Raji (cell line): ENCODE data around the gene LRRC55.

ENCODE experiments used
- POLR2A ChIP-seq: IDR thresholded peaks from 2 replicates; pipeline ENCODE4 v1.6.1; 2011; ENCODE audit warnings: low read depth, low read length, control low read depth; ENCODE audit not compliant: insufficient read depth

The LRRC55 gene

DNA sequence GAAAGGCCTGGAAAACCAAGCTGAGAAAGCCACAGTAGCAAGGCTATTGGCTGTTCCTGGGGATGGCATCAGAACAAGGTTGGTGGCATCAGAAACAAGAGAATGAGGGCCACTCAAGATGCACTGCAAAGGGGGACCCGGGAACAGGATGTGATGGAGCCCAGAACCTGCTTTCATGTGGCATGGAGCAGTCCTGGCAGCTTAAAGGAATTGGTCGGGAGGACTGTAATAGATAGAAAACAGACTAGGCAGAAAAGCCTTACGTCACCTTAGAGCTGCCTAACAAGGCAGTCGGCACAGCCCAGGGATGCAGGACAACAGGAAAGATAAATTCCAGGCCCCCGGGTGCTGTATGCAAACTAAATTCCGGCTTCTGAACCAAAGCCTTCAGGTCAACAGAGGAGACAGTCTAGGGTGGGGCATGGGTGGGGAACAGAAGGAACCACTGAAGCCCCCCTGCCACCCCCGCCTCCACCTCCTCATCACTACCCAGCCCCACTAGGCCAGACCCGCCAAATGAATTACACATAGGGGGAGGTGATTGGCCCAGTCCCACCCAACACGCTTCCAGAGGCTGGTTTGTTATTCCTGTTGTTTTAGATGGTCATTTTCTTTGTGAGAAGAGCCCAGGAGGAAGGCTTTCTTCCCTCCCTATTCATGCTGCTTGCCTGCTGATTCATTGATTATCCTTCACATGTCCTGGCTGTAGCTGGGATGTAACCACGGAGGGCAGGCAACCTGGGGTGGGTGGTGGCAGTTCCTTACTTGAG lies 25.7 kb upstream of the LRRC55 start:
- TF ChIP-seq POLR2A, result no peak

DNA sequence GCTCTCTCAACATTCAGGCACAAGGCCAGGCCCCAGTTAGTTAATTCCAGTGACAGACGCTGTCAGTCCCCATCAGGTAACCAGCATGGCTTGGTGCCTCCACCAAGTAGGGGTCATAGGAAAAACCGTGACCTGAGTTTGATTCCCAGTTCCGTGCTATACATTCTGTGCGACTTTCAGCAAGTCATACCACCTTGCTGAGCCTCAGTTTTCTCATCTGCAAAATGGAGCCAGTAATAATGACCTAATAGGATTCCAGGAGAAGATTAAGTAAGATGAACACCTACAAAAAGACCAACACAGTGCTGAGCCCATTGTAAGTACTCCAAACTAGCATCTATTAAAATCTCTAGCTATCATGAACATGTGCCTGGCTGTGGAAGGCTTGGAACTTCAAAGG lies 24.8 kb upstream of the LRRC55 start:
- TF ChIP-seq POLR2A, result no peak

DNA sequence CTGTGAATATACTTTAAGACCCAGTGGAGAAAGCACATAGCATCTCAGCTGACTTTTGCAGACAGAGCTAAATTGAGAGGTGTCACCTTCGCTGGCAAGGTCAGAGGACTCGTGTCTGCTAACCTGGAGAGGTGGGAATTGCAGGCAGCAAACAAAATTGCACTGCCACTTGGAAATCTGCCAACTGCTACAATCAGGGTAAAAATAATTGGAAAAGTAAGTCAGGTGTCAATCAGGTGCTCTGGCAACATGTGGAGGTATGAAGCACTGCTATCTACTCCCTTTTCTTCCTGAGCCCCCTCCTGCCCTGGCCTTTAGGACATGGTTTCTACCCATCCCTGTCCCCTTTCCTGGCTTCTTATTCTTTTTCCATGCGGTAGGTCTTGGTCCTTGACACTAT lies 24.1 kb upstream of the LRRC55 start:
- no peak for TF ChIP-seq POLR2A

DNA sequence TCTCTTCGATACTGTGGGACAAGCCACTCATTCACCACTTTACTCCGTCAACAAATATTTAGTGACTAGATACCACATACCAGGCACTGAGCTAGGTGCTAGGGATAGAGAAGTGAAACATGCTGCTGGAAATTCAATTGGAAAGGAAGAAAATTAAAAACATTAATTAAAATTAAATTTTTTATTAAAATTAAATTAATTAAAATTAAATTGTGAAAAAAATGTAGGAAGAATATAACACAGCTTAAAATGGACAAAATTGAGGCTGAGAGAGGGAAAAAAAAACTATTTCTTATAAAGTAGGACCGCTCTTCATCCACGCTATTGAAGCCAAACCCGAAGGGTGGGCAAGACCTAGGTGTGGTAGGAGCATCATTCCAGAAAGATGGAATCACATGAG lies 23.6 kb upstream of the LRRC55 start:
- no peak for TF ChIP-seq POLR2A

DNA sequence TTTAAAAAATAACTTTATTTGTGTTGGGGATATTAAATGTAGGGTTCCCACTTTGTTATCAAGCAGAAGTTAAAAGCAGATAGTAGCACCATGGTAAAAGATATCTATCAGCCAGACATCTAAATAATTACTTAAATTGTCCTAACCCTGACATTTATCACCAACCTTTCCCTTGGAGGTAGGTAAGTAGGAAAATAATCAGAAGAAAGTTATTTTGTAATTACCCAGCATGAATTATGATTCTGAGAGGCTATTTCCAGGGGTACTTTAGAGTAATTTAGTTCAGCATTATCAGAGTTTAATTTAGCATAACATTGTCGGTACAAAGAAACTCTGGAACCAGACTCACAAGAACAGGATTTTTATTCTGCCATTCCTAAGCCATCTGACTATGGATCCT lies 23.2 kb upstream of the LRRC55 start:
- no peak for TF ChIP-seq POLR2A

DNA sequence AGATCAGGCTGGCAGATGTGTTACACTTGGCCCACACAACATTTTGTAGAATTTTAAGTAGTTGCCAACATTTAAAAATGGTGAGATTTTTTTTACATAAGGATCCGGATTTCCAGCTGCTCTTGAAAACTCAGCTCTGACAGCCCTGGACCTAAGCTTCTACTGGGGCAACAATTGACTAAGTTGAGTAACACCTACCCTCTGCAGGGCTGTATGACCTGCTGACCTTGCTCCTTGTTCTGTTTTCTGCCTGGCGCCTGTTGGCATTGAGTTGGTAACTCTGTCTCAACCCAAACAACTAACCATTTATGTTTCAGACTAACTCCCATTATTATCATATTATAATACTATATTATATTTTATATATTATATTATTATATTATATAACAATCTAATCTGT lies 21.1 kb upstream of the LRRC55 start:
- no peak for TF ChIP-seq POLR2A

DNA sequence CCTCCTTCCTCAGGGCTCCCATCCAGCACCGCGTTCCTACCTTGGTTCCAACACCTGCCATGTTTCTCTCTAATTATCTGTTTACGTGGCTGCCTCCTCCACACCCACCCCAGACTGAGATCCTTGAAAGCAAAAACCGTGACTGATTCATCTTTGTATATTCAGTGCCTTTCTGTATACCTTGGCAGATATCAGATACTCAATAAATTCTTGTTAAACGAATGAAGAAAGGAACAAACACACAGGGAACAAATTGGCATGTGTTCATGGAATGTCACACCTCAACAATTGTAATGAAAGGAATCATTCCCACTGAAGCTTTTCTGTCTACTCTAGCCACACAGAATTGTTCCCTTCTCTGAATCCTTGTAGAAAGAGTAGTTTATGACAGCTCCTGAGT lies 20.4 kb upstream of the LRRC55 start:
- no peak for TF ChIP-seq POLR2A

DNA sequence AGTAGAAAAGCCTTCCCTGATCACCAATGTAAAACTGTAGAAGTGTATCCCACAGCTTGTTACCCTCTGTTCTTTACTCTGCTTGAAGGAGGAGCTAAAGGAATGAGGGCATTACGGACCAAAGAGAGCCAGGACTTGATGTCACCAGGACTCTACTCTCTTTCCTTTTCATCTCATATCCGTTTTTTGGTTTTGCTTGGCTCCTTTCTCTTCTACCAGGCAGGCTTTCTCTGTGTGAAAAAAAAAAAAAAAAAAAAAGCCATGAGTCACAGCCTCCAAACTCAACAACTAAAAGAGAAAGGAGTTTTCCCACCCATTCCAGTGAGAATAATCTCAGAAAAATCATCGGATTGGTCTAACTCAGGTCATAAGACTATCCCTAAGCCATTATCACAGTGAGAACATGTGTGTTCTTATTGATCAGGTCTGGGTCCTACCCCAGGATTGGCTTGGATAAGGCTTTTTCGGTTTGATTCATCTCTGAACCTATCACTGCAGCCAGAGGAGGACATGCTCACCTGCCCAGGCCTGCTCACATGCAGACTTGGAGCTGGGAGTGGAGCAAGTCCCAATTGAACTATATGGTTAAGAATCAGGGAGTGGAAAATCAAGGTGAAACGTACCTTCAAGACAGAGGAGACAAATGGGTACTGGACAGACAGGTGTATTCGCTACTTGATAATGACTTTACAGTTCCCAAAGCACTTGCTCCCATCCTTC lies 19.4 kb upstream of the LRRC55 start:
- no peak for TF ChIP-seq POLR2A

DNA sequence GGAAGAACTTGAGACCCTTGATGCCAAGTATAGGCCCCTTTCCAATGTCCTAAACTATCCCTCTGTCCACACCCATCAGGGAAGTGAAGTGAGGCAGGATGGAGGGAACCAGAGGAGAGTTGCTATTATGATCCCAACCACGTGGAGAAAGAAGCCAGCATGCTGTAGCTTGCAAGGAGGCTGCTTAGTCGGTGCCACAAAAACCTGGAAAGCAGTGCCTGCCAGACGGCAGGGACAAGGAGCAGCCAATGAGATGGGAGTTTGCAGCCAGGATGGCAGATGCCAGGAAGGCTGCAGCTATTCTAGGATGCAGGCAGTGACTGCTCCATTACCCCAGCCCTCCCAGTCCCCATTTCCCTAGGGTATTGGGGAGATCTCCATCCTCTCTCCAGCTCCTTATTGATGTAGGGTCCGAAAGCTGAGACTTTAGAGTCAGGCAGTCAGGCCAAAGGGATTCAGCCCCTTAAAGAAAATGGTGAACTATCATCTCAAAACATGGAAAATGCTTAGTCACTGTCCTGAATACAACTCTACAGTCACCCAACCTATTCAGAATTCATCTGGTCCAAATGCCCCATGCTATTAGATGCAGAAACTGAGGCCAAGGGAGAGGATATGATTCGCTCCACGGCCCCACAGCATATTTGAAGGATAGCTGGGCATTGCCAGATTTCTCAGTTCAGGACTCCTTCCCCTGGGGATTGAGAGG lies 18.4 kb upstream of the LRRC55 start:
- TF ChIP-seq POLR2A, result no peak

DNA sequence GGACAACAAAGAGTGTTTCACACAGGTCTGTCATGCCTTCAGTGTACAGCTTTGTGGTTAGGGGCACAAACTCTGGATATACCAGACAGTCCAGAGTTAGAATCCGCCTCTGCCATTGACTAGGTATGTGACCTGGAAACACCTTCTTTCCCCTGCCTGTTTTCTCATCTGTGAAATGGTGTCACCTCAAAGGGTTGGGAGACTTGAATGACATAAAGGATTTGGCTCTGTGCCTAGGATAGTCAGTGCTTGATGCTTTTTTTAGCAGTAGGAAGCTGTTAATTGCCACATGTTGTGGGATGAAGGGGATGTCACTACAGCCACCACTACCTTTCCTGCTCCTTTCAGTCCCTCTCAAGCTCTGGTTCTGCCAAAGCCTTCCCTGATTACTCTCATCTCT lies 17.4 kb upstream of the LRRC55 start:
- TF ChIP-seq POLR2A, result no peak

DNA sequence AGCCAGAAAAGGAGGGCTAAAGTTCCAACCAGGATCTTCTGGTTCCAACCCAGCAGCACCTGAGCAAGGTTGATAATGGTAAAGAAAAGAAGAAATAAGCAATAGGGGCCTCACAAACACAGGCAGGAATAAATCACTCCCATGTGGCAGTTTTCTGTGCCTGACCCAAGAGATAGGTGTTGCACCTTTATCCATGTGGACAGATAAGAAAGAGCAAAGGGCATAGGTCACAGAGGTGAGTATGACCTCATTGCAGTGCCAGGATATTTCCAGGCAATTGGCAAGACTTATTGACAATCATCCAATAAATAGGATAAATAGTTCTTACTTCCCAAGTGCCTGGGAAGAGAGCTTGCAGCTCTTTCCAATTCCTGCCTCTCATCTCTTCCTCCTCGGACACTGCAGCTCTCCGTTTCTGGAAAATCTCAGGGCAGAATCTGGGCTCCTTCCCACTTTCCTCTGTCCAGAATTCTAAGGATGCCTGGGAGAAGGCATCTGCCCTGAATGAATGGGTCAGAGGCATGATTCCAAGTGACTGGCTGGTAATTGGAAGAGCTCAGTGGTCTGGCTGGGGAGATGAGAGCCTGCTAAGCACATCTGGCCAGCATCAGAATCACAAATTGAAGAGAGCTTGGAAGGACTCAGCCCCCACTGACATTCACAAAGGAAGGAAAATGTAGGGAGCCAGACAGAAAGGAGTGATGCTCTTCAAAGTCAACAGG lies 14.5 kb upstream of the LRRC55 start:
- TF ChIP-seq POLR2A, result no peak

DNA sequence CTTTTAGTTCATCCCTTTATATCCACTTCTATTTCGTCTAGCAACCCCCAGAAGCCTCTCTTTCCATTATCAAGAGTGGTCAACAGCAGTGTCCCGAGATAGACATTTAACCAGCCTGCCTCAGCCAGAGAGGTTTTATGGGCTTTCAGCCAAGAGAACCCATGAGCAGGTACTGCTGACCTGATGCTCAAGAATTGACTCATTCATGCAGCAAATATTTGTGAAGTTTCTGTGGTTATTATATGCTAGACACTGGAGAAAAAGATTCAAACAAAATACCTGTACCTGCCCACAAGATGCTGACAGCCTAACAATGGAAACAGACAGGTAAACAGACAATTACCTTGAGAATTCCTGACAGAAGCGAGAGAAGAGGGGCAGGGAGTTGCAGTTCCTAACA lies 9.7 kb upstream of the LRRC55 start:
- TF ChIP-seq POLR2A, result no peak

DNA sequence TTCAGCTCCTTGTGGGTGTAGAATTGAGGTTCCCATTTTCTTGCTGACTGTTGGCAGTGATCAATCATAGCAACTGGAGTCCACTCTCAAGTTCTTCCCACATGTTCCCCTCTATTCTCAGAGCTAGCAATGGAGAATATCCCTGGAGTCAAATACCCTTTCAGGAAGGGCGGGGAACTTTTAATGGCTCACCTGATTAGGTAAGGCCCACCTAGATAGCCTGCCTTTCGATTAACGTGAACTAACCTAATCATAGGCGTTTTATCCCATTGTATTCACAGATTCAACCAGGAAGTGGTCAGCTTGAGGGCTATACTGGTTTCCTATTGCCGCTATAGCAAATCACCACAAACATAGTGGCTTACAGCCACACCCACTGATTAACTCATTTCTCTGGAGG lies 7.1 kb upstream of the LRRC55 start:
- TF ChIP-seq POLR2A, result no peak

DNA sequence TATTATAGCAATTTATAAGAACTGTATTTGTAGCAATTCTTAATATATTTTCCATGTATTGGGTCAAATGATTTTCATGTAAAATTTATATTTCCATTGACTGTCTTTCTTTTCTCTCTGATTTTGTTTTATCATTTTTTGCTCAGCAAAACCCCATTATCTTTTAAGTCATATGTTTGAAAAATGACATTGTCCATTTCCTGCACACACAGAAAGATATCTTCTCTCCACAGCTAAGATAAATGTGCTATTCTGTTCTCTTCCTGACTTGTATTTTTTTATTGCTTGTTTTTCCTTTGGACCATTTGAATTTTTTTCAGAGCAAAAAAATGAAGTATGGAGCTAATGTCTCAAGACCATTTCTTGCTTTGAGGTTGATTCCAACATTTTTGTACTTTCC lies 6.3 kb upstream of the LRRC55 start:
- TF ChIP-seq POLR2A, result no peak

DNA sequence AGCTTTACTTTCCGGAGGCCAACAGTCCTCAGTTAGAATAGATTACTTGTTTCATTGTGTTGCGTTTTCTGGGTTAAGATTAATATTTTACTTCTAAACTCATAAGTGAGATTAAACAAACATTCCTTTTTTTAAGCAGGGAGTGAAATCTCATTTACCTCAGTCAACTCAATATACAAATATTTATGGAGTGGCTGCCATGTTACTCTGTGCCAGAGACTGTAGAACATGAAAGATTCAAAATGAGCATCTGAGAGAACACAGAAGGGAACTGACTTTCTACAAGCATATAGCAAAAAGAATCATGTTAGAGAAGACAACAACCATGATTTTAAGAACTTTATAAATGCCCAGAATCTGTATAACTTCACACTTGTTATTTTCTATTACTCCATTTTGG lies 3.4 kb upstream of the LRRC55 start:
- no peak for TF ChIP-seq POLR2A
